Measurements from ENCODE around the gene ZNF384. TPM values are rescaled to one million over a fixed set of nuclear protein-coding genes. Genes with fewer than 3 reads are reported as not detected.

The ZNF384 gene
- total RNA-seq, 2 experiments from 2014 or later, result 67.6 TPM

GRCh38 chr12:6699259-6699988, 10.2 kb upstream of the ZNF384 start:
- ChIA-PET CTCF (no interaction called here), POLR2A (interaction anchor here (0.7 to 1.3 kb wide), 3 partner anchors 10 to 247 kb away, joined by 3 to 16 read pairs (median 8); partner anchors contain the start of genes COPS7A, TAPBPL and ZNF384)
- Mint-ChIP-seq H3K27me3 (peaks cover 46% of the 10 kb centered on the region), H3K36me3 (ENCODE audit: low read depth) (no peaks in the 10 kb centered on the region), H3K4me3 (peak overlapping the region; percentile 86), H3K4me1 (ENCODE audit: low read depth) (peaks cover 26% of the 10 kb centered on the region), H3K27ac (no peak overlapping the region), H3K9me3 (no peaks in the 10 kb centered on the region)
- Histone ChIP-seq H3K4me1 (ENCODE audit: insufficient read depth, low read length) (peaks cover 26% of the 10 kb centered on the region), H3K27ac (ENCODE audit: low read depth in 1 of 2, low read length in 2 of 2) (no peak overlapping the region), H3K36me3 (ENCODE audit: insufficient read depth, low read length) (no peaks in the 10 kb centered on the region), H3K27me3 (ENCODE audit: control insufficient read depth in 1 of 2, insufficient read depth in 2 of 2, low read length in 2 of 2) (peaks cover 32 to 40% of the 10 kb centered on the region in 2 experiments), H3K9me3 (ENCODE audit: control insufficient read depth in 1 of 2, insufficient read depth in 1 of 2, low read length in 2 of 2) (no peaks in the 10 kb centered on the region), H3K4me3 (ENCODE audit: low read length) (peak overlapping the region; percentile 40)
- TF ChIP-seq CTCF (IDR thresholded peaks at IDR 0.05), result no peak
- DNase-seq (no peak), ATAC-seq (ENCODE audit: poor library complexity) (no peak)
- intact Hi-C loops (cut with DNase I, micrococcal nuclease), result no loop called here

- Histone ChIP-seq H3K4me3 (ENCODE audit: low read length) (no peak overlapping the region), H3K4me1 (ENCODE audit: insufficient read depth, low read length) (peaks cover 26% of the 10 kb centered on the region), H3K36me3 (ENCODE audit: insufficient read depth, low read length) (no peaks in the 10 kb centered on the region), H3K27ac (ENCODE audit: low read depth in 1 of 2, low read length in 2 of 2) (no peak overlapping the region), H3K9me3 (ENCODE audit: control insufficient read depth in 1 of 2, insufficient read depth in 1 of 2, low read length in 2 of 2) (no peaks in the 10 kb centered on the region), H3K27me3 (ENCODE audit: control insufficient read depth in 1 of 2, insufficient read depth in 2 of 2, low read length in 2 of 2) (peaks cover 27 to 31% of the 10 kb centered on the region in 2 experiments)
- TF ChIP-seq CTCF (IDR thresholded peaks at IDR 0.05), result no peak
- intact Hi-C loops (cut with DNase I, micrococcal nuclease), result no loop called here
- peaks cover 37% of the 10 kb centered on the region for H3K27me3 Mint-ChIP-seq
- H3K9me3 Mint-ChIP-seq, result no peaks in the 10 kb centered on the region
- ATAC-seq (ENCODE audit: poor library complexity) (no peak), DNase-seq (no peak)
- no peak overlapping the region for H3K27ac Mint-ChIP-seq
- H3K36me3 Mint-ChIP-seq (ENCODE audit: low read depth), result no peaks in the 10 kb centered on the region
- ChIA-PET POLR2A (no interaction called here), CTCF (interaction anchor here (0.8 kb wide), 1 partner anchor 9 kb away, joined by 3 read pairs; the partner anchor contains the start of gene ZNF384)
- H3K4me3 Mint-ChIP-seq, result peak overlapping the region; percentile 86
- H3K4me1 Mint-ChIP-seq (ENCODE audit: low read depth), result peaks cover 26% of the 10 kb centered on the region
These were observed 9.3 kb upstream of the ZNF384 start for GRCh38 chr12:6698352-6699046.

- H3K27ac ChIP-seq (ENCODE audit: low read depth in 1 of 2, low read length in 2 of 2), result no peak overlapping the region
- ATAC-seq (ENCODE audit: poor library complexity), result no peak
These were observed 8.6 kb upstream of the ZNF384 start for GRCh38 chr12:6697584-6698351.

More at GRCh38 chr12:6697584-6698351, 8.6 kb upstream of the ZNF384 start:
- peaks cover 23 to 29% of the 10 kb centered on the region in 2 experiments for H3K27me3 ChIP-seq (ENCODE audit: control insufficient read depth in 1 of 2, insufficient read depth in 2 of 2, low read length in 2 of 2)
- intact Hi-C loops (cut with DNase I, micrococcal nuclease), result no loop called here
- CTCF ChIA-PET, result interaction anchor here (0.8 kb wide), 1 partner anchor 8 kb away, joined by 3 read pairs; the partner anchor contains the start of gene ZNF384
- H3K9me3 ChIP-seq (ENCODE audit: control insufficient read depth in 1 of 2, insufficient read depth in 1 of 2, low read length in 2 of 2), result no peaks in the 10 kb centered on the region
- H3K27ac Mint-ChIP-seq, result no peak overlapping the region
- no peaks in the 10 kb centered on the region for H3K36me3 Mint-ChIP-seq (ENCODE audit: low read depth)
- POLR2A ChIA-PET, result interaction anchor here (0.6 kb wide), 1 partner anchor 10 kb away, joined by 5 read pairs; no protein-coding TSS in a partner anchor
- peaks cover 26% of the 10 kb centered on the region for H3K4me1 ChIP-seq (ENCODE audit: insufficient read depth, low read length)
- H3K4me3 ChIP-seq (ENCODE audit: low read length), result no peak overlapping the region
- H3K4me1 Mint-ChIP-seq (ENCODE audit: low read depth), result peaks cover 26% of the 10 kb centered on the region
- DNase-seq, result peak in 4 of 14 experiments; percentile 13 to 63 (median 42)
- H3K27me3 Mint-ChIP-seq, result peaks cover 30% of the 10 kb centered on the region
- H3K4me3 Mint-ChIP-seq, result peak overlapping the region; percentile 51
- H3K36me3 ChIP-seq (ENCODE audit: insufficient read depth, low read length), result no peaks in the 10 kb centered on the region
- no peaks in the 10 kb centered on the region for H3K9me3 Mint-ChIP-seq
- no peak for TF ChIP-seq CTCF (IDR thresholded peaks at IDR 0.05)

Data from CD4-positive, alpha-beta T cell (primary cell).